Stimulated activated CD4-positive, alpha-beta T cell treated with anti-CD3 and anti-CD28 coated beads, Interleukin-1b, Interleukin-23, amount 100 ng/mL, for 48 hours (primary cell): Measurements from ENCODE around the gene ZNF274.
A peak's percentile ranks its signal among the peaks of the same experiment; 100 is the strongest.
"Not testable (repeated sequence)": the region's sequence is repeated elsewhere in the genome, so short reads cannot be mapped to it uniquely, and the experiment has no call there.

Experiments used
- DNase-seq: peaks from one replicate; pipeline ENCODE4 v3.0.0-alpha.2; 2020

ZNF274 gene

GRCh38 chr19:58182989-58183816 lies at the start of gene ZNF274:
TSS of gene ZNF274 (plus strand) at chr19:58183061. CDS start at chr19:58183966, 905 bp downstream.
- DNase-seq, result peak; percentile 94

DNA sequence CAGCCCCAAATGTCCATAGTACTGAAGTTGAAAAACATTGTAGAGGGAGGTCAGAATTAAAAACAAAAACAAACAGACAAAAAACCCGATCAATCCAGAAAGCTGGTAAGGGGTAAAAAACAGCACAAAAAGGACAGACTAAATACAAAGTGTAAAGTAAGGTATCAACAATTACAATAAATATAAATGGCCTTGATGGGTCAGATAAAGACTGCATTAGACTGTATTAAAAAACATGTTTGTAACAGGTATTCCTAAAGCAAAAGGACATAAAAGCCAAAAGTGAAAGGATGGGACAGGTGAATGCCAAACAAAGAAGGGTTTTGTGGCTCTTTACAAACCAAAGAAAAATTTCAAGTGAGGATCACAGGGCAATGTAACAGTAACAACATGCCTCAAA lies 48.6 kb upstream of the ZNF274 start:
- no peak for DNase-seq

DNA sequence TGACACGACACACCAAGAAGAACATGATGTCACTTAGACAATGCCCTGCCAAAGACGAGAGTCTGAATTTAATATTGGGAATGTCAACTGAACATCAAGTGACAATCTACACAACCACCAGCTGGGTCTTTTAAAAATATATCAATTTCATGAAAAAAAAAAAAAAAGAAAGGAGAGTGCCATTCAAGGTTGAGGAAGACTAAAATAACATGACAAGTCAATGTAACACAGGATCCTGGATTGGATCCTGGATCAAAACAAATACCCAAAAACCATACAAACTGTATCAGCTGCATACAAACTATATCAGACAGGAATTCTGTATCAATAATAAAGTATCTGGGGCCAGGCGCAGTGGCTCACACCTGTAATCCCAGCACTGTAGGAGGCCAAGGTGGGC lies 37.0 kb upstream of the ZNF274 start:
- no peak for DNase-seq

DNA sequence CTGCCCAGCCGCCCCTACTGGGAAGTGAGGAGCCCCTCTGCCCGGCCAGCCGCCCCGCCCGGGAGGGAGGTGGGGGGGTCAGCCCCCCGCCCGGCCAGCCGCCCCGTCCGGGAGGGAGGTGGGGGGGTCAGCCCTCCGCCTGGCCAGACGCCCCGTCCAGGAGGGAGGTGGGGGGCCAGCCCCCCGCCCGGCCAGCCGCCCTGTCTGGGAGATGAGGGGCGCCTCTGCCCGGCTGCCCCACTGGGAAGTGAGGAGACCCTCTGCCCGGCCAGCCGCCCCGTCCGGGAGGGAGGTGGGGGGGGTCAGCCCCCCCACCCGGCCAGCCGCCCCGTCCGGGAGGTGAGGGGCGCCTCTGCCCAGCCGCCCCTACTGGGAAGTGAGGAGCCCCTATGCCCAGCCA lies 35.4 kb upstream of the ZNF274 start:
- DNase-seq, result not testable (repeated sequence)

- peak; percentile 90 for DNase-seq
Observed at GRCh38 chr19:58150328-58150921, 32.4 kb upstream of the ZNF274 start, which contains the start of gene ZNF329. TSS of gene ZNF329 (minus strand) at chr19:58150789. CDS start at chr19:58129503, 21,286 bp downstream.

GRCh38 chr19:58153386-58153785 lies 29.5 kb upstream of the ZNF274 start:
- no peak for DNase-seq

- no peak for DNase-seq
Observed at GRCh38 chr19:58154287-58154678, 28.6 kb upstream of the ZNF274 start.

DNA sequence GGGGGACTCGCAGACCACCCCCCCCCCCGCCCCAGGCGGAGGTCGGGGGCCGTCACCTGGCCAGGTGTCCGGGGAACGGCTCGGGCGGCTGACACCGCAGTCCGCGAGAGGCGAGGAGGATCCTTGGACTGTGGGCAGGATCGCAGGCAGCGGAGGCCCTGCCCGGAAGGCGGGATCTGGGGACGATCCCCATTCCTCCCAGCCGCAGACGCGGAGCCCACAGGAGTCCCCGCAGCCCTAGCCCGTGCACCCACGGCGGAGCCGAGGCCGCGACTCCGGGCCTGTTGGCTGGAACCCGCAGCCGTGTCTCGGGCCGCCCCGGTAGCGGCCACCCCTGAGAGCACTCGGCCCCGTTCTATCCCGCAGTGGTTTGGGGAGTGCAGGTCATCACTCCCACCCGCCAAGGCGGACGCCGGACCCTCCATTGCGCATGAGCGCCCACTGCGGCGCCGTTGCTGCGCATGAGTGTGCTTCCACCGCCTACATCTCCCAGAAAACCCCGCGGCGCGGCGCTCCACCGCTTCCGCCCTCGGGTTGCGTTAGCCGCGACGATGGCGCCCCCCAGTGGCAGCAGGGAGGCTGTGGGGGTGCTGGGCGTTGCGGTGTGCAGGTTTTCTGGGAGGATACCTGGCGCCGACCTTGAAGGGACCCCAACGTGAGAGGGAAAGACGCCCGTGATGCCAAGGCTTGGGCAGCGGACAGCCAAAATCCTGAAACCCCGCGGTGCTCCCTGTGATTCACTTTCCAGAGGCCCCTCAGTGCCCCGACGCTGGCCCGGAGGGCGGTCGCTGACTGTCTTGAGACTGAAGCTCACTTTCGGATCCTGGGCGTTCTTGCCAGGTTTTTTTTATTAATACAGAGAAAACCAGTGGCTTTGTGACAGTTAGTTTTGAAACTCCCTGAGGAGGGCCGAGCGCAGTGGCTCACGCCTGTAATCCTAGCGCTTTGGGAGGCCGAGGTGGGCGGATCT lies 27.9 kb upstream of the ZNF274 start:
- DNase-seq, result peak; percentile 95

GRCh38 chr19:58157045-58157728 lies 25.7 kb upstream of the ZNF274 start:
- no peak for DNase-seq

DNA sequence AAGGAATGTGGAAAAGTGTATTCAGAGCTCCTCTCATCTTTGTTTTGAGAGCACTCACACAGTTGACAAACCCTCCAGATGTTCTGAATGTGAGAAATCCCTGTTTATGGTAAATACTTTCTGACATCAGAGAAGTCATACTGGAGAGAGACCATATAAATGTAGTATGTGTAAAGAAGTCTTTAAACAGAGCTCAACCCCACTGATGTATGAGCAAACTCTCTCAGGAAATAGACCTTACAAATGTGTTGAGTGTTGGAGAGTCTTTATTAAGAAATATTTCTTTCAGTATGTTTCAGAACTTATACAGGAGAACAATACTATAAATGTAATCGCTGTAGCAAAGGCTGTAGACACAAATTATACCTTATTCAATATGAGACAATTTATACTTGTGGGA lies 16.6 kb upstream of the ZNF274 start:
- no peak for DNase-seq

DNA sequence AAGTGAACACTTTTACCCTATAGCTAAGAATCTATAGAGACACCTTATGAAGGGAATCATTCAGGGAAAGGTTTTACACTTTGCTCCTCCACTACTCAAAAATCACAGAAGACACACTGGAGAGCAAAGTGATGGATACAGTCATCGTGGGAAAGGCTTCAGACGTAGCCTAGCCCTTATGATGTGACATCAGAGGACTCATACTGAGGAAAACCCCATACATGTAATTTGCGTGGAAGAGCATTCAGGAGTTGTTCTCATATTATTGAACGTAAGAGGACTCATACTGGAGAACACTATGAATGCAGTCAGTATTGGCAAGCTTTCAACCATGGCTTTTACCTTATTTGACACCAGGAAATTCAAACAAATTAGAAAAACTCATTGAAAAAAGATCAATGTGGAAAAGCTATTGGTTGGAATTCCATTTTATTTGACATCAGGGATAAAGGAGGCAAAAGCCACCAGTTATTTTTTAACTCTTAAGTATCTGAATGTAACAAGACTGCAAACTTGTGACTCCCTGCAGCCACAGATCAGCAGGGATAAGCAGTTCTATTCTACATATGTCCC lies 16.1 kb upstream of the ZNF274 start:
- no peak for DNase-seq

GRCh38 chr19:58170860-58171259 lies 12.0 kb upstream of the ZNF274 start:
- DNase-seq, result no peak

GRCh38 chr19:58181902-58182576 lies 822 bp upstream of the ZNF274 start:
- peak; percentile 63 for DNase-seq

GRCh38 chr19:58182577-58182988 lies 278 bp upstream of the ZNF274 start:
- peak; percentile 91 for DNase-seq

GRCh38 chr19:58183817-58184215 lies 955 bp downstream of the ZNF274 start:
- no peak for DNase-seq

DNA sequence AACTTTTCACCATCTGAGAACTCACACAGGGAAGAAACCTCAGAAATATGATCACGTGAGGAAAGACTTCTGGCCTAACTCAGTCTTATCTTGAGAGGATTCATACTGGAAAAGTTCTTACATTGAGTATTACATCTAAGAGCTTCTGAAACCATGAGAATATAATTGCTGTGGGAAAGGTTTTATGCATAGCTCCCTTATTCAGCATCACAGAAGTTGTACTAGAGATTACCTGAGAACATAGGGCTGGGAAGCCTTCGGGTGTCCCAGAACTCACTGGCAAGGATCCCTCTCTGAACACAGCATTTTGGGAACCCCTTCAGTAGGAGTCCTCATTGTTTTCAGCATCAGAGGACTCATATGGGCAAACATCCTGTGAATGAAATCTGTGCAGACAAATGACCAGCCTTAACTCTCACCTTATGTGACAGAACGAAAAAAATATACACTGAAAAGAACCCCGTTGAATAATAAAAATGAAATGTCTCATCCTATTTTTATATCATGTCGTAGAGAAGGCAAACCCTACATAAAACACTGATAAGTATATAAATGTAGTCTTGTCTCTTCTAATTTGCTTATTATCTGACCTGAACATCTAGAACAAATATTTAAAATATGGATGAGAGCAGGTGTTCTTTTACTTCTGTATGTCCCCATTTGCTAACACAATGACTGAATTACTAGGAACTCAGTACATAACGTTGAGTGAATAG lies 14.2 kb downstream of the ZNF274 start:
- no peak for DNase-seq

- no peak for DNase-seq
Observed at GRCh38 chr19:58203814-58204475, 21.1 kb downstream of the ZNF274 start.

- no peak for DNase-seq
Observed at GRCh38 chr19:58204566-58204965, 21.7 kb downstream of the ZNF274 start.

DNA sequence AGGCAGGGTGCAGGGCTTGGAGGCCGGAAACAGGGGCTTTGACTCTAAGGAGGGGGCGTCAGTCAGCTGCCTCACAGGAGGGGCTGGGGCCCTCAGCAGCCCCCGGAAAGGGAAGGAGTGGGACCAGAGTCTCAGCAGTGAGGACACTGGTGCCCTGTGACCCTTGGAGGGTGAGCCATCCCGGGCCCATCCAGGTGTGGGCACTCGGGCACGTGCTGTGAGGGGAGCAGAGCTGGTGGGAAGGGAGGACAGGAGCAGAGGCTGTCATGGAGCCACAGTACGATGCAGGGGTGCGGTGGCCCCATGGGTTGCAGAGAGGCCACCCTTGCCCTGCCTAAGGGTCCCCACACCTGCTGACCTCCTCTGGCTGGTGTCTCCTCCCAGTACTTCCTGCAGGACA lies 26.7 kb downstream of the ZNF274 start:
- DNase-seq, result no peak

GRCh38 chr19:58212336-58213074 lies 29.6 kb downstream of the ZNF274 start:
- DNase-seq, result no peak
